HG03045 (cell line): ENCODE data around the gene COTL1.

Source experiments
- ATAC-seq: cut with Tn5 transposase; IDR thresholded peaks from one replicate; pipeline ENCODE4 v1.9.1; 2021; ENCODE audit warnings: mild to moderate bottlenecking, moderate library complexity; ENCODE audit not compliant: unreplicated experiment

COTL1 gene

DNA sequence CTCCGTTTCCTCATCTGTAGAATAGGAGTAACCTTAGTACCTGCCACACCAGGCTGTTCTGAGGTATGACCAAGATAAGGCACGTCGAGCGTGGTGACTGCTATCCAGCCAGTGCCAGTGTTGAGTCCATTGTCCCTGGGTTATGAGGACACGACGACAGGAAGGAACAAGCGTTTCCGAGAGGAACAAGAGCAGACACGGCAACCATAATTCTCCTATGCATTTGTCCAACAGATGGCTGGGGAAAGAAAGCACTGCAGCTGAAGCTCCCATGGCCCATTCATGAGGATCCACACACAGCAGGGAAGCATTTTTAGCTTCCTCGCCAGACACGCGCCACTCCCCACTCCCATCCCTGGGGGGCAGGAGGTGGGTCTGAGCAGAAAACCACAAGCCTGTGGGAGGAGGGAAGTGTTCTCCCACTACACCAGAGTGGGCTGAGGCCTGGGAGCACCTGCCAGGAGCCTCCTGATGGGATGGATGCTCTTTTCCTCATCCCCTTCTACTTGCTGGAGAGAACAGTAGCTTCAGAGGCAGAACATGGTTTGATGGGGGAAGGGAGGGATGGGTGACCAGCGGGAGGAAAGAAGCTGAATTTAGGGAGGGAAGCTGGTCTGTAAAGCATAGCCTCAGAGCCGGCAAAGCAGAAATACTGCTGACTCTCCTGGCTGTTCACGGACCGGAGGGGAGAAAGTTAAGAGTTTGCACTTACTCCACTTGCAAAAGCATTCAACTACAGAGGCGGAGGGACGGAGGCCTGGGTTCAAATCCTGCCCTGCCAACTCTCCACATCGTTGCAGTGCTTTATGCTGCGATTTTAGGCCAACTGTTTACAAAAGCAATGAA lies 2.7 kb downstream of the COTL1 start:
- no peak for ATAC-seq

DNA sequence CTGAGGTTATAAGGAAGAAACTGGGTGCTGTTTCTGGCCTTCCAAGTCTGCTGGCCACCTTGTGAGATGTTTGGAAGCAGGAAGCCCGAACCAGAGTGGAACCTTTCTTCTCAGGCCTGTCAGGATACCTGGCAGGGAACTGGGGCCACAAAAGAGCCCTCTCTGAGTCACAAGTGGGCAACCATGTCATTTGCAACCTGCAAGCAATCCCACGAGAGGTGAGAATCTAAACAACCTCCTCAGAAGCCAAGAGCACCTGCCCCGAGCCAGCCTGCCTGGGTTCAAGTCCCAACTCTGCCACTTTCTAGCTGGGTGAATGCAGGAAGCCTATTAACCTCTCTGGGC lies 3.3 kb downstream of the COTL1 start:
- ATAC-seq, result no peak

DNA sequence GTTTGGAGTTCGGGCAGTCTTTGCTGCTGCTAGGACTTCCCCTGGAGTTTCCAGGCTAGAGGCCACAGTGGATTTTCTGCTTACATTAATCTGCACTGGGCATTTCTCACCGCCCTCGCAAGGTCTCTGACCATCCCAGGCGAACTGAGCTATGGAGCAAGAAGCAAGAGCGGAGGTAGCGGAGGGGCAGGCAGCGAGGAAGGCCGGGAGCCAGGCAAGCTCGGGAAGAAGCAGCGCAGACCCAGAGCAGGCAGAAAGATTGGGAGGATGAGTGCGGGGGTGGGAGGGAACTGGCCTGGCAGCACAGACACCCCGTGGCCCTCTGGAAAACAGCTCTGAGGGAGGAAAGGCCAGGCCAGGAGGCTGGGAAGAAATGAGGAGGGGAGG lies 3.8 kb downstream of the COTL1 start:
- ATAC-seq, result no peak

DNA sequence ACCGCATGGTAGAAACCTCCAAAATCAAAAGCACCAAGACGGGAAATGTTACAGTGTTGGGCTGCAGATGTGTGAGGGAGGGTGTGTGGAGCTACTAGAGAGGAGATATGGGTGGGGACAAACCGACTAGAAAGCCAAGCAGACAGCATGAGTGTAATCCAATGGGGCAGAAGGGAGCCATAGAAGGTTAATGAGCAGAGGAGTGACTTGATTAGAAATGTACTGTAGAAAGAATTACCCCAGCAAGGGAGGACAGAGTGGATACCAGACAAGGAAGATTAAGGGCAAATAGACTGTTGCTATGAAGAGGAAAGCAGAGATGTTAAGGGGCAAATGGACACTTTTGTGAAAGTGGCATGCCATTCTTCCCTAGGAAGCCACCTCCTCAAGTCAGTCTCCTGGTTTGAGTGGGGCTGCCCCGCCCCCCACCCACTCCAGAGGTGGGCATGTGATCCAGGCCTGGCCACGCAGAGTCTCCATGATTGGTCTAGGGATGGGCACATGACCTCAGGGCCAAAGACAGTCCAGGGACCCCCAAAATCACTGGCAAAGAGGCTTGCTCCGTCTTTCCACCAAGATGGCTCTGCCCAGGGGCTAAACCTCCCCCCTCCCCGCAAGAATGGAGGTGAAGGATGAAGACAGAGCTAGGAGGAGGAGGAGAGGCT lies 4.3 kb downstream of the COTL1 start:
- ATAC-seq, result no peak

DNA sequence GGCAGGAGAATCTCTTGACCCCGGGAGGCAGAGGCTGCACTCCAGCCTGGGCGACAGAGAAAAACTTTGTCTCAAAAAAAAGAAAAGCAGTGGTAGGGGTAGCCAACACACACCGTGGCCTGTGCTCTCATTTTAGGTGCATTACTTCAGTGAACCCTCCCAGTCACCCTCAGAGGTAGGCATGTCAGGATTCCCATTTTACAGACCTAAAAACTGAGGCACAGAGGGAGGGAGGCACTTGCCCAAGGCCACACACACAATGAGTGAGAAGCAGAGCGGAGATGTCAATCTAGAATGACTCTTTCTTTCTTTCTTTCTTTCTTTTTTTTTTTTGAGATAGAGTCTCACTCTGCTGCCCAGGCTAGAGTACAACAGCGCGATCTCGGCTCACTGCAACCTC lies 5.2 kb downstream of the COTL1 start:
- ATAC-seq, result no peak

DNA sequence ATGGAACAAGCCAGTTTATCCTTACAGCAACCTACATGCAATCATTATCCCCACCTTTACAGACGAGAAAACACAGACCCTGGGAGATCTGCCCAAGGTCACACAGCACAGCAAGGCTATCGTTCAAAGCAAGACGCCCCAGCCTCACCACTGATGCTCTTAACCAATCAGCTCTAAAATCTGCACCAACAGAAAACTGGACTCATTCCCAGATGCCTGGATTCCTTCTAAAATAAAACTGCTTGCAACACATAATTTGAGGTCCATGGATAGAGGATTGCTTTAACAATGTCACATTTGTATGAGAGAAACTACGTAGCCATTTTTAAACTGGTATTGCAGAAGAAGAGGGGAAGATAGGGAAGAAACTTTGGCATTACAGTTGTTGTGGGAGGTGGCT lies 6.8 kb downstream of the COTL1 start:
- ATAC-seq, result no peak

DNA sequence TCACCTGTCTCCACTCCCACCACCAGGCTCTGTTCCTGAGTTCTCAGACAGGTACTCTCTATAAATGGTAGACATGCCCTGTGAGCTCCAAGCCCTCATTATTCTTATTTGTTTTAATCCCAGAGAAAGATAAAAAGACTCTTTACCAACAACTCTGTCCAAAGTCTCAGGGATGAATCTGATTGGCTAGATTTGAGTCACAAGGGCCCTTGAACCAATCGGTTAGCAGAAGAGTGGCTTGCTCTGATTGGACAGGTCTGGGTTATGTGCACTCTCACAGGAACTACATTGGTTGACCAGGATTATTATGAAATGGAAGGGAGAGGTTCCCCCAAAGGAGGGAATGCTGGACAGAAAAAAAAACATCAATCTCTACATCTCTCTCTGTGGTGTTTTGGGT lies 7.5 kb downstream of the COTL1 start:
- ATAC-seq, result no peak

DNA sequence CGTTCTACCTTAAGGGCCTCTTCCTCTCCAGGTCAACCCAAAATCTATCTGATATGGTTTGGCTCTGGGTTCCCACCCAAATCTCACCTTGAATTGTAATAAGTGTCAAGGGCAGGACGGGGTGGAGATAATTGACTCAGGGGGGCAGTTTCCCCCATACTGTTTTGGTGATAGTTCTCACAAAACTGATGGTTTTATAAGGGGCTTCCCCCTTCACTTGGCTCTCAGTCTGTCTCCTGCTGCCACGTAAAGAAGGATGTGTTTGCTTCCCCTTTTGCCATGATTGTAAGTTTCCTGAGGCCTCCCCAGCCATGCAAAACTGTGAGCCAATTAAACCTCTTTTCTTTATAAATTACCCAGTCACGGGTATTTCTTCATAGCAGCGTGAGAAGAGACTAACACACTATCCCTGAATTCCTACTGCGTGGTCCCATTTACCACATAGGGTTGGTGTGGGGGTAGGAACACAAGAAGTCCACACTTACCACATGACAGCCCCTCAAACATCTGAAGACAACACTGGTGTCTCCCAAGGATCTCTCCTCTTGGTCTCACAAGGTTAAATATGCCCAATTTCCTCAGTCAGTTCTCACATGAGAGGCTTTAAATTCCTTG lies 8.2 kb downstream of the COTL1 start:
- ATAC-seq, result no peak

DNA sequence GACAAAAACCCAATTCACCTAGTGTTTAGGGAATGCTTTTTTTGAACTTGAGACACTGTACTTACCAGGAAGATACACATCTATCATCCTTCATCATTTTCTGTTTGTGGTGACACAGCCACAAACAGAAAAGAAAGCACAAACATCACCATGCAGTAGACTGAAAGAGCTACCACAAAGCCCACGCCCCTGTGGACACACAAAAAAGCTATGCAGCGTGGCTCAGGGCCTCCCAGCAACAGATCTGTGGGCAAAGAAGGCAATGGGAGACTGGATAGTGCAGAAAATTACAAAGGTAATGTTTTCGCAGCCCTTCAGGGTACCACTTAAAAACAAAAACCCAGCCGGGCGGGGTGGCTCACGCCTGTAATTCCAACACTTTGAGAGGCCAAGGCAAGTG lies 9.6 kb downstream of the COTL1 start:
- ATAC-seq, result no peak

DNA sequence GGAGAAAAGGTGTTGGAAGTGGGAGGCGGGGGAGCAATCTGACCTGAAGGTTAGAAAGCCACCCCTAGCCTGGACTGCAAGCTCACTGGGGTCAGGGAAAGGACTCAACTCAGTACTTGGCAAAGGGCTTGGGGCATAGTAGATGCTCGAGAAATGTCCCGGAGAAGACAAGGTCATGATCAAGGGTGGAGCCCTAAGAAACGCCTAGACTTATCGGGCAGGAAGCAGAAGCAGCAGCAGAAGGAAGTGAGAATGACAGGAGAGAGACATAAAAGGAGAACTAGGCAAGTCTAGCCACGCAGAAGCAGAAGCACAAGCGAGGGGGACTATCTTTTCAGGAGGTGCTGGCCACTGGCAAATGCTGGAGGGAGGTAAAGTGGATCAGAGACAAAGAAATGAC lies 10.2 kb downstream of the COTL1 start:
- no peak for ATAC-seq

DNA sequence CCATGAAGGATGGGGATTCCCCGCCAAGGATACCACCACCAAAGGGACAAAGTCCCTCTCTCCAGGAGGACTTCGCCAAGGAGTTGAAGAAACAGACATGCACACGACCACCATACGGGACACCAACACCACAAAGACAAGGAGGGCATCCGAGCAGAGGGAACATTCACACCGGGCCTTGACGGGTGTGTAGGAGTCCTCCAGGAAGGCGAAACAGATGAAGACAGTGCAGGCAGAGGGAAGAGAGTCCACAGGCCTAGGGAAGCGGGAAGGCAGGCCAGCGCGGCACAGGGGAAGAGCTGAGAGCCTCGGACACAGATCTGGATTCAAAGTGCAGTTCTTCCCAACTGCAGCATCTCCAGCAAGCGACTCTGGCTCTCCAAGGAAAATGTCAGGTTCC lies 10.8 kb downstream of the COTL1 start:
- no peak for ATAC-seq

DNA sequence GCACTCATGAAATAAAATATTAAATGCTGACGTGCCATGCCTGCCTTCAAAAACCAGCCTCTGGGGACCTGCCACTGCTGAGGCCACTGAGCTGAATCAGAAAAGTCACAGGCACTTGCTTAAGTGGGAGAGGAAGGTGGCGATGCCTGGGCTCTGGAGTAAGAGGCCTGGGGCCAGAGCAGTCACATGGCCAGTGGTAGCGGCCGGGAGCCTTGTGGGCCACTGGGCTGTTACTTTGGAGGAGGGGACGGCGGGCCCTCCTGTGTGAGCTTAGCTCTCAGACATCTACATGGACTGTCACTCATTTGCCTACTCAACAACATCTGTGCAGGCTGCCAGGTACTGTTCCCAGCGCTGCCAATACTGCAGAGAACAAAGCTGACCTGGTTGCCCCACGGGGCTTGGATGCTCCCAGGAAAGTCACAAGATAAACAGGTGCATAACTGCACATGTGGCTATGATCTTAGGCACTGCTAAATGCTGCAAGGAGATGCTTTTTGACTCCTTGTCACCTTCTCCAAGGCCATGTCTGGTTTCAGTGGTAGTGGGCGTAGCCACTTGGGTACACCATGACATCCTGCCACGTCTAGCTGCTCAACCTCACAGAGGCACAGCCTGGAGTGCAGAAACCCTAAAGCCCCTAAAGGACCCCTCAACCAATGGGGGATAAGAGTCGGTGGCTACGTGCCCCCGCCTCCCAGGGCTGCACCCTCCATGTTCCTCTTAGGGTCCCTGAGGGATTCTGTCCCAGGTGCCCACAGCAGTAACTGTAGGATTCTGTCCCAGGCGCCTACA lies 11.6 kb downstream of the COTL1 start:
- ATAC-seq, result no peak

DNA sequence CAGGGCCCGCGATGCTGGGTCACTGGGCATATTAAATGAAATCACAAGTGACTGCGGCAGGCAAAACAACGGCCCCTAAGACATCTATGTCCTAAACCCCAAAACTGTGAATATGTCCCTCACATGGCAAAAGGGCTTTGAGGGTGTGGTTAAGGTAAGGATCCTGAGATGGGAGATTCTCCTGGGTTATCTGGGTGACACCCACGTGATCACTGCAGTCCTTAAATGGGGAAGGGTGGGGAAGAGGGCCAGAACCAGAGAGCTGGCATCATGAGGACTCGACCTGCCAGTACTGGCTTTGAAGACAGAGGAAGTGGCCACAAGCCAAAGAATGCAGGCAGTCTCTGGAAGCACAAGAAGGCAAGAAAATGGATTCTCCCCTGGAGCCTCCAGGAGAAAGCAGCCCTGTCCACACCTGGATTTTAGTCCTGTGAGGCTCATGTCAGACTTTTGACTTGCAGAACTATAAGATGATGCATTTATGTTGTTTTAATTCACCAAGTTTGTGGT lies 12.5 kb downstream of the COTL1 start:
- no peak for ATAC-seq

DNA sequence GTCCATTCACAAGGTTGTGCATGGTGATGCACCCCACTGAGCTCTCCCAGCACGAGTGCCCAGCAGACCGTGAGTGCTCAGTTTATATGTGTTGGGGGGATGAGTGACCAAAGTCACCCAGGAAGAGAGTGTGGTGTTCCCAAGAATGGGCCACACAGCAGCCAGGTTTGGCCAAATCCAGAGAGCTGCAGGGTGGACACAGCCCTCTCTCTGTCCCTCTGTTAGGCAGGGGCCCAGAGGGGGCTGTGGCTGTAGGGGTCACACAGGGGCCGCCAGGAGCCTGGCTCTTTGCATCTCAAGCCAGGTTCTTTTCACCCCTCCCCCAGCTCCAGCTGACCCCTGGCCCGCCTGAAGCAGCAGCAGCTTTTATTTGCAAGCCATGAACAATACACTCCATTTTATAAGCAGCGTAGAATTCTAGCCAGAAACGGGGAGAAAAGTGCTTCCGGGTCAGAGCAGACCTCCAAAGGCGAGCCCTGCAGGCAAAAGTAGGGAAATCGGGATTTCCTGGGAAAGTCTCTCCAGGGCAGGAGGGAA lies 13.3 kb downstream of the COTL1 start:
- no peak for ATAC-seq

DNA sequence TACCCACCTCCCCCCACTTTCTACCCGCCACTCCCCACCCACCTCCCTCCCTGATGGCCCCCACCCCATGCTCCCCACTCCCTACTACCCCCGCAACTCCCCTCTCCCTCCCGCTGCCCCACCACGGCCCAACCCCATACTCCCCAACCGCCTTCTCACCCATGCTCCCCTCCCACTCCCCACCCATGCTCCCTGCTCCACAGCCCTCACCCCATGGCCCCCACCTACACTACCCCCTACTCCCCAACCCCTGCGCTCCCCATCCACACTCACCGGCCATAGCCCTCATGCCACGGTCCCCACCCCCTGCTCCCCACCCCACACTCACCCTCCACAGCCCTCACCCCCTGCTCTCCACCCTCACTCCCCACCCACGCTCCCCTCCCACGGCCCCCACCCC lies 13.9 kb downstream of the COTL1 start:
- no peak for ATAC-seq

DNA sequence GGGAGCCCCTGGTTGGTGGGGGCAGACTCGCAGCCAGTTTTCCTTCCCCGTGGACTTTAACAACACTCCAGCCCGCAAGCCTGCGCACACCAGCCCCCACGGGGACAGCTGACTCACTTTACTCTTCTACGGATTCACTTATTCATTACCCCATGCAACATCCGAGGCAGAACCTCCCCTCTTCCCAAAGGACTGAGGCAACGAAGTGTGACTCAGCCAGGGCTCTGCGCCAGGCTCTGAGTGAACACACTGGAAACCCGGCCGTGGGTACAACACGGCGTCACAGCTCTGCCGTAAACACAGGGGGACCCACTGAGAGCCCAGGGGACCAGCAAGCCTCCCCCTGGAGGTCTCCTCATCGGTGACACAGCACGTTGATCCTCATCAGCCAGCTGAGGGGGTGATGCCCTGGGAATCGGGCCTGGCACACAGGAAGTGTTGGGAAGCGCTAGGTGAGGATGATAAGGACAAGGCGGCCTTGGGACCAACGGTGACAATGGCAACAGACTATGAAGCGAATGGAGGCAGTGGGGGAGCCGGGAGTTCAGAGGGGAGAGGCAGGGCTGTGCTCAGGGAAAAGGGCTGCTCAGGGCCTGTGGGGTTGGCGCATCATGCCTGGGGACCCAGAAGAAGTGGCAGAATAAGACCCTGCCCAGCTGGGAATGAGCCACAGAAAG lies 14.6 kb downstream of the COTL1 start:
- no peak for ATAC-seq

DNA sequence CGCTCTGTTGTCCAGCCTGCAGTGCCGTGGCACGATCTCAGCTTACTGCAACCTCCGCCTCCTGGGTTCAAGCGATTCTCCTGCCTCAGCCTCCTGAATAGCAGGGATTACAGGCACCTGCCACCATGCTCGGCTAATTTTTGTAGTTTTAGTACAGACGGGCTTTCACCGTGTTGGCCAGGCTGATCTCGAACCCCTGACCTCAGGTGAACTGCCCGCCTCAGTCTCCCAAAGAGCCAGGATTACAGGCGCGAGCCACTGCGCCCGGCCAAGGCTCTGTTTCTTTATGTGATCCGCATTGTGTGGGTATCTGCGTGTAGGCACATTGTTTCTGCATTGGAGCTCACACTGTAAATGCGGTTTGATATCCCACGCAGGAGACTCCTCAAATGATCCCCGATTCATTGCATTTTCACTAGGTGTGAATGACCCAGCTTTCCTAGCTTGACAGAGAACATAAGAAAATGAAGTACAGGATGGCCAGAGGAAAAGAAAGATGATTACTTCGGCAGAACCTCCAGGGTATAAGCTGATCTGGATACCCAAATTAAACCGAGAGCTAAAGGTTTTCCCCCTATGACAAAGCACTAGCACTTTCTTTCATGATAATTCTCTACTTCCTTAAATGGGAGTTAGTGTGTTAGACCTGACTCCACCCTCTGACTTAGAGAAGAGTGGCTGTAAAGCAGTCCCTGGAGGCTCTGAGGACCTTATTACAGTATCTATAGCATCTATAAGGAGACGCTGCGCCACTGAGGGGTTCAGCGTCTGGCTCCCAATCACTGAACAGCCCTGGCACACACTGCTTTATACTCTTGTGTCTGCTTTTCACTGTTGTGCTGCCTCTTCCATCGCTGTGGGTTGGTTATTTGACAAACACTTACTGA lies 17.3 kb downstream of the COTL1 start:
- ATAC-seq, result peak; percentile 51

DNA sequence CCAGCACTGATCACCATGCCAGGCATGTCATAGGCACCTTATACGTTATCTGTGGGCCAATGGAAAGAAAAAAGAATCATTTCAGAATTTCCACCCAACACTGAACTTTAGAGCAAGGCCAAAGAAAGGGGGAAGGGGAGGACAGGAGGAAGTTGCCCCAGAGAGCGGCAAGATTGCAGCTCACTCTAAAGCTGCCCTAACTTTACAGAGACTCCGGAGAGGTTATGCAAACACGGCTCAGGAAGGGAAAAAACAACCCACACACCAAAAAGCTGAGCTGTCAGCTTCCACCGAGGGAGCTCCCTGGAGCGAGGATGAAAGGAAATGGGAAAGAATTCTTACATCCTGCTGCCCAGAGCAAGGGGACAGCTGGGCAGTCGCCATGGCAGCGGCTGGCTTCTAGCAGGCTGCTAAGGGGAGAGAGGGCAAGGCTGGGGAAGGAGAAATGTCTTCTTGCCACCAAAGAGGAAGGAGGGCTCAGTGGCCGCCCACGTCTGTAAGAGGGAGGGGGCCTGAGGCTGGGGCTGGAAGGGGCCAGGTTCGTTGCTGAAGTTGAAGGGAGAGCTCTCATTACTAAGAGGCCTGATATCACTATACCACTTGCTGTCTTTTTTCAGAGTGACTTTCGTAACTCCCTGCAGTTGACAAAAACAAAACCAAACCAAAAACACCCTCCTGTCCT lies 18.2 kb downstream of the COTL1 start:
- ATAC-seq, result peak; percentile 59

DNA sequence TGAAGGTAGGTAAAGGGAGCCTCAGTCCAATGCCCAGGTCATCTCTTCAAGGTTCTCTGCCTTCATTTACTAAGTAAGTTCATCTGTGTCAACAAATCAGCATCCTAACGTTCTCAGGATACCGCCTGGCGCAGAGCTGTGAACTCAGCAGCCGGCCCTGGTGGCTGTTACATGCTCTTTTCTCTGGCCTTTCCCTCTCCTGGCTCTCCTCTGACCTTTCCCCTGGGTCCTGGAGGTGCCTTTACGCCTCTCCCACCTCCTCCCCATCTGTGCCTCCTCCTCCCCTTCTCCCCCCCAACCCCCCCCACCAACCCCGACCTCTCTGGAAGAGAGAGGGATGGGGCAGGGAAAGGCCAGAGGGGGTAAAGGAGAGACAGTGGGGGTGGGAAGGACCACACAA lies 19.5 kb downstream of the COTL1 start:
- no peak for ATAC-seq
